PC-3 (cell line): ENCODE data around the gene EEPD1. TPM values are rescaled to one million over a fixed set of nuclear protein-coding genes. Genes with fewer than 3 reads are reported as not detected.
"Not testable (repeated sequence)": the region's sequence is repeated elsewhere in the genome, so short reads cannot be mapped to it uniquely, and the experiment has no call there.

Experiments
- ATAC-seq: fragments of 200-7000 bp; cut with Tn5 transposase; 2 replicates; pipeline ENCODE4 v1.9.1; 2020; ENCODE audit warnings: mild to moderate bottlenecking, moderate library complexity
- BruUV-seq: library from RNA; stranded (reverse); fragments of 400-500 nt; replicated peaks from 2 replicates; lab custom pipeline; 2021; lab: Mats Ljungman, UMichigan
- CTCF ChIA-PET: fragments of 300-600 bp; sonication (Branson Sonifier 250); formaldehyde crosslinking; loops from one replicate; lab custom pipeline; 2022; ENCODE audit warnings: antibody characterized with exemption; lab: Charles Lee
- POLR2A ChIA-PET: fragments of 300-600 bp; sonication (Branson Sonifier 250); formaldehyde crosslinking; loops from one replicate; lab custom pipeline; 2022; ENCODE audit warnings: antibody characterized with exemption; ENCODE audit not compliant: unreplicated experiment; lab: Charles Lee
- DNase-seq: peaks from one replicate; pipeline ENCODE4 v3.0.0-alpha.2; 2015
- H2AFZ ChIP-seq: fragments of 300-600 bp; sonication (generic); 2 replicates; pipeline ENCODE4 v1.6.0; 2016; ENCODE audit warnings: antibody characterized with exemption, low read length
- H3F3A ChIP-seq: fragments of 300-600 bp; sonication (generic); one replicate; pipeline ENCODE4 v1.6.0; 2017; ENCODE audit warnings: antibody characterized with exemption, low read length, control low read depth, mild to moderate bottlenecking; ENCODE audit not compliant: unreplicated experiment
- H3K27ac ChIP-seq: fragments of 300-600 bp; sonication (generic); 2 replicates; pipeline ENCODE4 v1.5.1; 2016; ENCODE audit warnings: mild to moderate bottlenecking, low read length
- H3K27me3 ChIP-seq: fragments of 300-600 bp; sonication (generic); 2 replicates; pipeline ENCODE4 v1.6.1; 2016; ENCODE audit warnings: low read length, mixed read lengths
- H3K36me3 ChIP-seq: fragments of 300-600 bp; sonication (generic); 2 replicates; pipeline ENCODE4 v1.6.1; 2016; ENCODE audit warnings: low read depth, mixed run types, low read length, mixed read lengths
- H3K4me1 ChIP-seq: fragments of 300-600 bp; sonication (generic); 2 replicates; pipeline ENCODE4 v1.5.1; 2016; ENCODE audit warnings: low read length; ENCODE audit not compliant: insufficient read depth
- H3K4me2 ChIP-seq: fragments of 300-600 bp; sonication (generic); 2 replicates; pipeline ENCODE4 v1.6.0; 2016; ENCODE audit warnings: low read length
- H3K4me3 ChIP-seq: fragments of 300-600 bp; sonication (generic); 2 replicates; pipeline ENCODE4 v1.5.1; 2016; ENCODE audit warnings: mild to moderate bottlenecking, low read length, mixed read lengths
- H3K79me2 ChIP-seq: fragments of 300-600 bp; sonication (generic); 2 replicates; pipeline ENCODE4 v1.6.1; 2017; ENCODE audit warnings: low read length, mixed read lengths
- H3K9ac ChIP-seq: fragments of 300-600 bp; sonication (generic); 2 replicates; pipeline ENCODE4 v1.6.0; 2016; ENCODE audit warnings: mild to moderate bottlenecking, low read length
- H3K9me2 ChIP-seq: fragments of 300-600 bp; sonication (generic); replicated peaks from 2 replicates; pipeline ENCODE4 v1.6.1; 2016; ENCODE audit warnings: mixed run types, low read length, mixed read lengths
- H3K9me3 ChIP-seq: fragments of 300-600 bp; sonication (generic); 2 replicates; pipeline ENCODE4 v1.6.1; 2016; ENCODE audit warnings: low read length, mixed read lengths
- H4K20me1 ChIP-seq: fragments of 300-600 bp; sonication (generic); 2 replicates; pipeline ENCODE4 v1.6.1; 2016; ENCODE audit warnings: low read length, mixed read lengths
- EZH2 ChIP-seq: fragments of 300-600 bp; sonication (generic); IDR thresholded peaks from one replicate; pipeline ENCODE4 v1.6.1; 2017; ENCODE audit warnings: antibody characterized with exemption, mild to moderate bottlenecking, low read length; ENCODE audit not compliant: unreplicated experiment
- EZH2phosphoT487 ChIP-seq: fragments of 300-600 bp; sonication (generic); IDR thresholded peaks from 2 replicates; pipeline ENCODE4 v1.6.1; 2018; ENCODE audit warnings: mild to moderate bottlenecking, antibody characterized with exemption, low read length, borderline replicate concordance
- intact Hi-C: fragments of 100-400 bp; cut with micrococcal nuclease; formaldehyde crosslinking; loops from 2 replicates; pipeline ENCODE4 v1.9.0; 2023
- total RNA-seq: library from RNA; depleted of rRNA; stranded (reverse); fragments of >200 nt; gene quantifications from 2 replicates; pipeline ENCODE4 v1.2.3, GENCODE V29; 2014
- TF ChIP-seq, protein P1 (sequence below): fragments of 300-600 bp; sonication (generic); conservative IDR thresholded peaks from 2 replicates; pipeline ENCODE4 v1.5.1; 2017; ENCODE audit warnings: antibody characterized with exemption, low read depth, mild to moderate bottlenecking, low read length

Gene EEPD1
- total RNA-seq, 1 experiment from 2014 or later = 28.3 TPM

DNA sequence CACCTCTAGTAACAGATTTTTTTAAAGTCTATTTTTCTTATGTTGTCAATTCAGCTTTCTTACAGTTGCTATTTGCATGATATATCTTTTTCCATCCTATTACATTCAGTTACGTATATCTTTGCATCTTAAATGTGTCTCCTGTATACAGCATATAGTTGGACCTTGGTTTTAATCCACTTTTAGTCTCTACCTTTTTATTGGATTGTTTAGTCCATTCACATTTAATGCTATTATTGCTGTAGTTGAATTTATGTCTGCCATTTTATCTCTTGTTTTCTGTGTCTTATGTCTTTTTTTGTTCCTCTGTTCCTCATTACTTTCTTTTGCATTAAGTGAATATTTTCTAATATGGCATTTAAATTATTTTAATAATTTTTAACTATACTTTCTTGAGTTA is 100.6 kb downstream of the EEPD1 start:
- Histone ChIP-seq H3K4me1 (peaks cover 9% of the 10 kb centered on the region), H3K9me2 (no peaks in the 10 kb centered on the region), H2AFZ (no peak overlapping the region), H3K79me2 (peaks cover 7% of the 10 kb centered on the region), H3F3A (no peaks in the 10 kb centered on the region), H3K9ac (no peak overlapping the region), H4K20me1 (no peaks in the 10 kb centered on the region), H3K27ac (no peak overlapping the region), H3K4me2 (no peak overlapping the region), H3K36me3 (no peaks in the 10 kb centered on the region), H3K27me3 (no peaks in the 10 kb centered on the region), H3K9me3 (no peaks in the 10 kb centered on the region), H3K4me3 (no peak overlapping the region)
- no peak for ATAC-seq
- intact Hi-C loops = no loop called here
- DNase-seq = no peak
- CTCF ChIA-PET = no interaction called here
- no peak for TF ChIP-seq EZH2phosphoT487
- TF ChIP-seq, protein P1, sequence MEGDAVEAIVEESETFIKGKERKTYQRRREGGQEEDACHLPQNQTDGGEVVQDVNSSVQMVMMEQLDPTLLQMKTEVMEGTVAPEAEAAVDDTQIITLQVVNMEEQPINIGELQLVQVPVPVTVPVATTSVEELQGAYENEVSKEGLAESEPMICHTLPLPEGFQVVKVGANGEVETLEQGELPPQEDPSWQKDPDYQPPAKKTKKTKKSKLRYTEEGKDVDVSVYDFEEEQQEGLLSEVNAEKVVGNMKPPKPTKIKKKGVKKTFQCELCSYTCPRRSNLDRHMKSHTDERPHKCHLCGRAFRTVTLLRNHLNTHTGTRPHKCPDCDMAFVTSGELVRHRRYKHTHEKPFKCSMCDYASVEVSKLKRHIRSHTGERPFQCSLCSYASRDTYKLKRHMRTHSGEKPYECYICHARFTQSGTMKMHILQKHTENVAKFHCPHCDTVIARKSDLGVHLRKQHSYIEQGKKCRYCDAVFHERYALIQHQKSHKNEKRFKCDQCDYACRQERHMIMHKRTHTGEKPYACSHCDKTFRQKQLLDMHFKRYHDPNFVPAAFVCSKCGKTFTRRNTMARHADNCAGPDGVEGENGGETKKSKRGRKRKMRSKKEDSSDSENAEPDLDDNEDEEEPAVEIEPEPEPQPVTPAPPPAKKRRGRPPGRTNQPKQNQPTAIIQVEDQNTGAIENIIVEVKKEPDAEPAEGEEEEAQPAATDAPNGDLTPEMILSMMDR = no peak
- TF ChIP-seq EZH2 = no peak
- POLR2A ChIA-PET = no interaction called here
- no TSS peak for BruUV-seq

DNA sequence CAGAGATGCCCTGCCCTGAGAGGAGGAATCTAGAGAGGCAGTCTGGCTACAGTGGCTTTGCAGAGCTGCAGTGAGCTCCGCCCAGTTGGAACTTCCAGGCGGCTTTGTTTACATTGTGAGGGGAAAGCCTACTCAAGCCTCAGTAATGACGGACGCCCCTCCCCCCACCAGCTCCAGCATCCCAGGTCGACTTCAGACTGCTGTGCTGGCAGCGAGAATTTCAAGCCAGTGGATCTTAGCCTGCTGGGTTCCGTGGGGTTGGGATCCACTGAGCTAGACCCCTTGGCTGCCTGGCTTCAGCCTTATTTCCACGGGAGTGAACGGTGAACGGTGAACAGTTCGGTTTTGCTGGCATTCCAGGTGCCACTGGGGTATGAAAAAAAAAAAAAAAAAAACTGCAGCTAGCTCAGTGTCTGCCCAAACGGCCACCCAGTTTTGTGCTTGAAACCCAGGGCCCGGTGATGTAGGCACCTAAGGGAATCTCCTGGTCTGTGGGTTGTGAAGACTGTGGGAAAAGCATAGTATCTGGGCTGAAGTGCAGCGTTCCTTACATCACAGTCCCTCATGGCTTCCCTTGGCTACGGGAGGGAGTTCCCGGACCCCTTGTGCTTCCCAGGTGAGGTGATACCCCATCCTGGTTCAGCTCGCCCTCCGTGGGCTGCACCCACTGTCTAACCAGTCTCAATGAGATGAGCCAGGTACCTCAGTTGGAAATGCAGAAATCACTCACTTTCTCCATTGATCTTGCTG is 105.6 kb downstream of the EEPD1 start:
- POLR2A ChIA-PET = interaction anchor here (0.6 kb wide), 1 partner anchor 100 kb away, joined by 3 read pairs; no protein-coding TSS in a partner anchor
- H3F3A ChIP-seq, intact Hi-C loops, BruUV-seq, H3K9me2 ChIP-seq, H3K36me3 ChIP-seq, H3K9me3 ChIP-seq, H3K27me3 ChIP-seq, H4K20me1 ChIP-seq, CTCF ChIA-PET: not testable (repeated sequence)
- H3K4me3 ChIP-seq = peak overlapping the region; percentile 52; the same call in 1 of the 2 replicates
- peaks cover 41% of the 10 kb centered on the region for H3K79me2 ChIP-seq
- H3K9ac ChIP-seq = 0 out of 2 replicates have a peak overlapping the region, but pooled peaks have one; percentile 22
- 0 out of 2 replicates have a peak overlapping the region, but pooled peaks have one; percentile 30 for H2AFZ ChIP-seq
- H3K4me2 ChIP-seq = peak overlapping the region; percentile 77
- peak overlapping the region; percentile 45; the same call in 1 of the 2 replicates for H3K27ac ChIP-seq
- H3K4me1 ChIP-seq = peaks cover 45% of the 10 kb centered on the region
- peak; percentile 90 for ATAC-seq
- DNase-seq = peak; percentile 90

DNA sequence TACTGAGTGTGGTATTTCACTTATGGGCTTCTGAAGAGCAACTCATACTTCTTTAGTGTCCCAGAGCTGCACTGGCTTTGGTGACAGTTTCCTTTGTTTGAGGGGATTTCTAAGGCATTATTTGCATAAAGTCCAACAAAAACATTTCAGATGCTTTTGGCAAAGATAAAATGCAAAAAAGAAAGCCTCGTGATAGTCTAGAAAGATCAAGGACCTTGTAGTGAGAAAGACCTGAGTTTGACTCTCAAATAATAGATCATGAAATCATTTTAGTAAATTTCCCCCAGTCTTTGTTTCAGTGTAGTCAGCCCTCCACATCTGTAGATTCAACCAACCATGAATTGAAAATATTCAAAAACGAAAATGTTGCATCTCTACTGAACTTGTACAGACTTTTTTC is 107.4 kb downstream of the EEPD1 start:
- no peaks in the 10 kb centered on the region for H4K20me1 ChIP-seq
- peaks cover 45% of the 10 kb centered on the region for H3K4me1 ChIP-seq
- TF ChIP-seq EZH2 (no peak), EZH2phosphoT487 (no peak)
- TF ChIP-seq, protein P1 = no peak
- CTCF ChIA-PET = no interaction called here
- no TSS peak for BruUV-seq
- intact Hi-C loops = loop anchor here (2.0 to 5.0 kb wide), 2 partner anchors 20 to 53 kb away; no protein-coding TSS in a partner anchor
- no peaks in the 10 kb centered on the region for H3K27me3 ChIP-seq
- peak overlapping the region; percentile 82 for H3K27ac ChIP-seq
- no peaks in the 10 kb centered on the region for H3K9me3 ChIP-seq
- no peak overlapping the region for H3K4me3 ChIP-seq
- no peaks in the 10 kb centered on the region for H3K36me3 ChIP-seq
- H3K9ac ChIP-seq = no peak overlapping the region
- H2AFZ ChIP-seq = no peak overlapping the region
- H3K4me2 ChIP-seq = peak overlapping the region; percentile 27; the same call in 1 of the 2 replicates
- peaks cover 41% of the 10 kb centered on the region for H3K79me2 ChIP-seq
- no peaks in the 10 kb centered on the region for H3K9me2 ChIP-seq
- no peak for DNase-seq
- POLR2A ChIA-PET = no interaction called here
- ATAC-seq = no peak
- peaks cover 4% of the 10 kb centered on the region for H3F3A ChIP-seq
